Stimulated activated CD8-positive, alpha-beta memory T cell treated with anti-CD3 and anti-CD28 coated beads, Interleukin-15, amount 100 ng/mL, for 4 hours (primary cell): ENCODE results near the gene ST6GALNAC4.
A peak's percentile ranks its signal among the peaks of the same experiment; 100 is the strongest.

Source experiments
- DNase-seq, 2 donors: peaks; one replicate each; pipeline ENCODE4 v3.0.0-alpha.2; 2020; ENCODE audit warnings: low read depth in 2 of 2

The ST6GALNAC4 gene

GRCh38 chr9:127916720-127917581 is at the start of gene ST6GALNAC4:
Gene ST6GALNAC4, minus strand, starts transcription at chr9:127917041. Its CDS starts 622 bp downstream, at chr9:127916419.
- peak; percentile 86 to 89 for DNase-seq

- no peak for DNase-seq
Observed at GRCh38 chr9:127965953-127966352, 49.1 kb upstream of the ST6GALNAC4 start.

GRCh38 chr9:127963359-127964064 is 46.7 kb upstream of the ST6GALNAC4 start:
- DNase-seq, result no peak

- no peak for DNase-seq
Observed at GRCh38 chr9:127963041-127963358, 46.2 kb upstream of the ST6GALNAC4 start.

- DNase-seq, result no peak
Observed at GRCh38 chr9:127962278-127962677, 45.4 kb upstream of the ST6GALNAC4 start.

- no peak for DNase-seq
Observed at GRCh38 chr9:127961613-127962155, 44.8 kb upstream of the ST6GALNAC4 start.

- no peak for DNase-seq
Observed at GRCh38 chr9:127961155-127961490, 44.3 kb upstream of the ST6GALNAC4 start.

- DNase-seq, result no peak
Observed at GRCh38 chr9:127960410-127961154, 43.7 kb upstream of the ST6GALNAC4 start.

GRCh38 chr9:127959841-127960409 is 43.1 kb upstream of the ST6GALNAC4 start:
- no peak for DNase-seq

- no peak for DNase-seq
Observed at GRCh38 chr9:127959398-127959797, 42.6 kb upstream of the ST6GALNAC4 start.

- no peak for DNase-seq
Observed at GRCh38 chr9:127958728-127959127, 41.9 kb upstream of the ST6GALNAC4 start.

- peak; percentile 67 to 86 for DNase-seq
Observed at GRCh38 chr9:127955294-127956015, 38.6 kb upstream of the ST6GALNAC4 start.

- no peak for DNase-seq
Observed at GRCh38 chr9:127954831-127955293, 38.0 kb upstream of the ST6GALNAC4 start.

GRCh38 chr9:127953768-127954505 is 37.1 kb upstream of the ST6GALNAC4 start:
- no peak for DNase-seq

- no peak for DNase-seq
Observed at GRCh38 chr9:127953154-127953553, 36.3 kb upstream of the ST6GALNAC4 start.

- DNase-seq, result no peak
Observed at GRCh38 chr9:127950513-127951289, 33.9 kb upstream of the ST6GALNAC4 start.

- no peak for DNase-seq
Observed at GRCh38 chr9:127949827-127950512, 33.1 kb upstream of the ST6GALNAC4 start.

GRCh38 chr9:127947841-127948710 is 31.2 kb upstream of the ST6GALNAC4 start:
- no peak for DNase-seq
